ENCODE data around the gene ATXN1.

GRCh38 chr6:16446273-16446672 is 315.0 kb downstream of the ATXN1 start:
- no peak for TF ChIP-seq CTCF (IDR thresholded peaks at IDR 0.05)
- no peak for TF ChIP-seq RFX5 (IDR thresholded peaks at IDR 0.05; ENCODE audit: low read length)
- TF ChIP-seq PBX3 (IDR thresholded peaks at IDR 0.05) = no peak
- TF ChIP-seq YY1 (IDR thresholded peaks at IDR 0.05; ENCODE audit: low read depth) = no peak
- no peak for TF ChIP-seq JUND (IDR thresholded peaks at IDR 0.05)
- no peak for TF ChIP-seq RCOR1 (IDR thresholded peaks at IDR 0.05; ENCODE audit: low read length)
- TF ChIP-seq GATA2 (CRISPR knock-in tag; IDR thresholded peaks at IDR 0.05) = no peak

Data from SK-N-SH (cell line).